GM12865 (cell line): ENCODE data around the gene SCN8A.

Experiments used
- DNase-seq: peaks from one replicate; pipeline ENCODE4 v3.0.0; 2010; ENCODE audit warnings: low read depth
- H3K4me3 ChIP-seq: 2 replicates; pipeline ENCODE4 v1.5.1; 2011; ENCODE audit warnings: mild to moderate bottlenecking, low read depth, low read length, control low read depth
- TF ChIP-seq, protein P1 (sequence below): IDR thresholded peaks from 2 replicates; pipeline ENCODE4 v1.5.1; 2011; ENCODE audit warnings: low read length, control low read depth, low read depth, inconsistent platforms; ENCODE audit not compliant: insufficient read depth; ENCODE audit errors: missing control alignments

The SCN8A gene

DNA sequence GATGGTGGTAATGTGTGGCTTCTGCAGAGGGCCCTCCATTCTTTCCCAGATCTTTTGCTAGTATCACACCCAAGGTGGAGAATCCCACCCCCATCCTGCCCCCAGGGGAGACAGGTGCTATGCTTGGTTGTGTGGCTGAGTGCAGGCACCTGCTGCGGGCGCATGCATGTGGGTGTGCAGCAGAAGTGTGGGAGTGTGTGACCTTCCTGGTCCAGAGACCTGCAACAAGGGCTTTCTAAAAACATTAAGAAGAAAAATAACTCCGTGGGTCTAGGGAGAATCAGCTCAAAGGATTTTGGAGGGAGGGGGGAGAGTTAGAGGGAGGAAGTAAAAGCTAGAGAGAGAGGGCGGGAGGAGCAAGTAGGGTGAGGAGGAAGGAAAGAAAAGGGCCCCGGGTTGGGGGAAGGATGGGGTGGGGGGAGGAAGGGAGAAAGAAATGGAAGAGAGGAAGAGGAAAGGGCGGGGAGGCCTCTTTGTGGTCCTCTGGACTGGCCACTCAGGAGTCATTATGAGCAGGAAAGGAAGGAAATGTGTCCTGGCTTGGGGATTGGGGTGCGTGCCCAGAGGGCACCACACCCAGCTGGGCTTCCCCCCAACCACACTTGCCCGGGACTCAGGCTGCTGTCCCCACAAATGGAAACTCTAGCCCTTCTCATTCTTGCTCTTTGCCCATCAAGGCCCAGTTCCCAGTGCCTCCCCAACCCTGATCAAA lies 260.5 kb downstream of the SCN8A start:
- H3K4me3 ChIP-seq = no peak overlapping the region
- TF ChIP-seq, protein P1, sequence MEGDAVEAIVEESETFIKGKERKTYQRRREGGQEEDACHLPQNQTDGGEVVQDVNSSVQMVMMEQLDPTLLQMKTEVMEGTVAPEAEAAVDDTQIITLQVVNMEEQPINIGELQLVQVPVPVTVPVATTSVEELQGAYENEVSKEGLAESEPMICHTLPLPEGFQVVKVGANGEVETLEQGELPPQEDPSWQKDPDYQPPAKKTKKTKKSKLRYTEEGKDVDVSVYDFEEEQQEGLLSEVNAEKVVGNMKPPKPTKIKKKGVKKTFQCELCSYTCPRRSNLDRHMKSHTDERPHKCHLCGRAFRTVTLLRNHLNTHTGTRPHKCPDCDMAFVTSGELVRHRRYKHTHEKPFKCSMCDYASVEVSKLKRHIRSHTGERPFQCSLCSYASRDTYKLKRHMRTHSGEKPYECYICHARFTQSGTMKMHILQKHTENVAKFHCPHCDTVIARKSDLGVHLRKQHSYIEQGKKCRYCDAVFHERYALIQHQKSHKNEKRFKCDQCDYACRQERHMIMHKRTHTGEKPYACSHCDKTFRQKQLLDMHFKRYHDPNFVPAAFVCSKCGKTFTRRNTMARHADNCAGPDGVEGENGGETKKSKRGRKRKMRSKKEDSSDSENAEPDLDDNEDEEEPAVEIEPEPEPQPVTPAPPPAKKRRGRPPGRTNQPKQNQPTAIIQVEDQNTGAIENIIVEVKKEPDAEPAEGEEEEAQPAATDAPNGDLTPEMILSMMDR = no peak
- DNase-seq = no peak

DNA sequence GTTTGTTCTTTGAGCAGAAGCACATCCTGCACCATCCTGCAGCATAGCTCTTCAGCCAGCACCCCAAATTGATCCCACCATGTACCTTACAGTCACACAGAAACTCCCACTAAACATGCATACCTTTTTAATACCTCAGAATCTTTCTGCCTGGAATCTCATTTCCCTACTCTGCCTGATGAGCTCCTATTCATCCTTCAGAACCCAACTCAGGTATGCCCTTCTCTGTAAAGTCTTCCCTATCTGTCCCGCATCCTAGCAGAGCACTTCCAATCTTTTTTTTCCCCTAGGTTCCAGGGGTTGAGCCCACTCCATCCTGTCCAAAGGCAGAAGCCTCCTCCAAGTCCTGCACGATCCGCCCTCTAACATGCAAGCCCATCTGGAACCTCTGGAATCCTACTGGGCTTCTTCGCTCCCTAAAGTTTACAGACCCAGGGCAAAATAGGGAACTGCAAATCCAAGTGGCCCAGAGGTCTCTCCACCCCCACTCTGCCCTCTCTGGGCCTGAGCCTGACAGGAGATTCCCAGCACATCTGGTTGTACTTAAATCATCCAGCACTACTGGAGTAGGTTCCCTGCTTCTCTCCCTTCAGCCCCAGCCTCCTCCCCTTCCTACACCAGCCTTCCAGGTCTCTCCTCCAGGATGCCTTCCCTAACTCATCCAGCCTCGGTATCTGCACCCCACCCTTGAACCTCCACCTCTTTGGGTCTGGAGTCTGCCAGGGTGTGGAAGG lies 261.5 kb downstream of the SCN8A start:
- no peak overlapping the region for H3K4me3 ChIP-seq
- no peak for DNase-seq
- TF ChIP-seq, protein P1 = no peak

DNA sequence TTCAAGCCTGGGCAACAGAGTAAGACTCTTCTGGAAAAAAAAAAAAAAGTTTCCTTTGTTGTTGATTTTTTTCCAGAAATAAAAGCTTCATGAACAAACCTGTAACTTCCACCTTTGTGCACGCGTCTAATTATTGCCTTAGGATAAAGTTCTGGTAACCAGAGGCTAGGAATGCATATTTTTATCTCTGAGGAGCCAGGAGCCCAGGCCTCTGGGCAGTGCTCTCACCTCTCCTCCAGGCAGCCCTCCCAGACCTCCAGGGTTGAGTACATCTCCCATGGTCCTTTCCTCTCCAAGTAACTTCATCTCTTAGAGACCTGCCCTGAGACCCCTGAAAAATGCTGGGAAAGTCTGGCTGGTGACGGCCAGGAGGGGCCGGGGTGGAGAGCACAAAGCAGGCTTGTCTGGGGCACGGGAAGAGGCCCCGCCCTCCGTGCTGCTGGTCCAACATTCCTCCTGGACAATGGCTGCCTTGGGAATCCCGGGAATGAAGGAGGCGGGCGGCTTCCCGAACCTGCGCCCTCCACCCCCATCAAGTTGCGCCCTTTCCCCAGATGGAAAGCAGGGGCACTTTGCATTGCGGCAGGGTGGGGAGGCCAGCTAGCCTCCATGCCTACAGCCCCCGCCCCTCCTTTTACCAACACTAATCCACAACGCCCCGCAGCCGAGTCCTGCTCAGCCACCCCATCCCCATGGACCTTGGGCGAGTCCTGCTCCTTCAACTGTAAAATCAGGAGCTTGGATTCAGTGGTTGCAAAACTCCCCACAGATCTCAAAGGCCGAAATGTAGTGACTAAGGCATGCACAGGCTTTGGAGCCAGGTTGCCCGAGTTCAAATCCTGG lies 264.8 kb downstream of the SCN8A start:
- H3K4me3 ChIP-seq = no peak overlapping the region
- DNase-seq = no peak
- TF ChIP-seq, protein P1 = no peak

DNA sequence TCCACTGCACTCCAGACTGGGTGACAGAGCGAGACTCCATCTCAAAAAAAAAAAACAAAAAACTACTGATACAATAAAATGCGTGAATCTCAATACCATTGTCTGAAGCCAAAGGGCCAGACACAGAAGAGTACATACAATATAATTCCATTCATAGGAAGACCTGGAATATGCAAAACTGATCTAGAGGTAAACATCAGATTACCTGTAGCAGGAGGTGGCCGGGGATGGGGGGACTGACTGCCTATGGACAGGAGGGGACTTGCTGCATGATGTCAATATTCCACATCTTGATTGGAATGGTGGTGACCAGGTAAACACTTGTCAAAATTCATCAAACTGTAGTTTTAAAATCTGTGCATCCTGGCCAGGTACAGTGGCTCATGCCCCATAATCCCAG lies 270.0 kb downstream of the SCN8A start:
- TF ChIP-seq, protein P1 = no peak
- no peak overlapping the region for H3K4me3 ChIP-seq
- no peak for DNase-seq
